HG03432 (cell line): ENCODE results near the gene ST3GAL5.

Experiments used
- ATAC-seq: cut with Tn5 transposase; IDR thresholded peaks from one replicate; pipeline ENCODE4 v1.9.1; 2021; ENCODE audit warnings: mild to moderate bottlenecking, moderate library complexity; ENCODE audit not compliant: unreplicated experiment

ST3GAL5 gene

GRCh38 chr2:85811180-85812093 lies 77.4 kb downstream of the ST3GAL5 start:
- ATAC-seq: no peak

- no peak for ATAC-seq
Observed at GRCh38 chr2:85810371-85811179, 78.2 kb downstream of the ST3GAL5 start.

GRCh38 chr2:85807756-85808155 lies 81.0 kb downstream of the ST3GAL5 start:
- ATAC-seq: no peak

GRCh38 chr2:85806358-85807118 lies 82.3 kb downstream of the ST3GAL5 start:
- ATAC-seq: no peak

- no peak for ATAC-seq
Observed at GRCh38 chr2:85804583-85804982, 84.2 kb downstream of the ST3GAL5 start.

GRCh38 chr2:85803704-85804425 lies 84.9 kb downstream of the ST3GAL5 start:
- no peak for ATAC-seq

- no peak for ATAC-seq
Observed at GRCh38 chr2:85802354-85803103, 86.3 kb downstream of the ST3GAL5 start.

GRCh38 chr2:85801871-85802270 lies 86.9 kb downstream of the ST3GAL5 start:
- ATAC-seq: no peak

- no peak for ATAC-seq
Observed at GRCh38 chr2:85800586-85800985, 88.2 kb downstream of the ST3GAL5 start.

GRCh38 chr2:85799215-85799956 lies 89.4 kb downstream of the ST3GAL5 start:
- no peak for ATAC-seq

- no peak for ATAC-seq
Observed at GRCh38 chr2:85797921-85798320, 90.9 kb downstream of the ST3GAL5 start.

- no peak for ATAC-seq
Observed at GRCh38 chr2:85797263-85797660, 91.5 kb downstream of the ST3GAL5 start.

- ATAC-seq: no peak
Observed at GRCh38 chr2:85796341-85797262, 92.2 kb downstream of the ST3GAL5 start.

- no peak for ATAC-seq
Observed at GRCh38 chr2:85796046-85796340, 92.8 kb downstream of the ST3GAL5 start.

GRCh38 chr2:85795331-85796045 lies 93.3 kb downstream of the ST3GAL5 start:
- ATAC-seq: no peak

- no peak for ATAC-seq
Observed at GRCh38 chr2:85794491-85795121, 94.2 kb downstream of the ST3GAL5 start.

- ATAC-seq: no peak
Observed at GRCh38 chr2:85794038-85794441, 94.8 kb downstream of the ST3GAL5 start.
